GM23338 (cell line): Measurements from ENCODE around the gene PPIL1. TPM values are rescaled to one million over a fixed set of nuclear protein-coding genes. Genes with fewer than 3 reads are reported as not detected.

Source experiments
- ATAC-seq: fragments of 200-7000 bp; cut with Tn5 transposase; 3 replicates; pipeline ENCODE4 v1.9.1; 2020
- DNase-seq: peaks from one replicate; pipeline ENCODE4 v3.0.0-alpha.2; 2015; ENCODE audit warnings: low spot score
- H2AFZ ChIP-seq: fragments of 200-600 bp; sonication (generic); 2 replicates; pipeline ENCODE4 v1.8.0; 2016; ENCODE audit warnings: antibody characterized with exemption, mild to moderate bottlenecking, moderate library complexity
- H3F3A ChIP-seq: fragments of 200-600 bp; sonication (generic); replicated peaks from 2 replicates; pipeline ENCODE4 v1.8.0; 2017; ENCODE audit warnings: antibody characterized with exemption, mixed run types, low read depth
- H3K27ac ChIP-seq: fragments of 200-600 bp; sonication (generic); 2 replicates; pipeline ENCODE4 v1.6.1; 2016; ENCODE audit warnings: low read depth
- H3K27me3 ChIP-seq: fragments of 200-600 bp; sonication (generic); 2 replicates; pipeline ENCODE4 v1.8.0; 2016; ENCODE audit warnings: mild to moderate bottlenecking, mixed run types, moderate library complexity; ENCODE audit not compliant: insufficient read depth
- H3K36me3 ChIP-seq: fragments of 200-600 bp; sonication (generic); 2 replicates; pipeline ENCODE4 v1.8.0; 2016; ENCODE audit warnings: mild to moderate bottlenecking; ENCODE audit not compliant: insufficient read depth
- H3K4me1 ChIP-seq: fragments of 200-600 bp; sonication (generic); 2 replicates; pipeline ENCODE4 v1.8.0; 2016; ENCODE audit warnings: mild to moderate bottlenecking, moderate library complexity; ENCODE audit not compliant: insufficient read depth
- H3K4me2 ChIP-seq: fragments of 200-600 bp; sonication (generic); 2 replicates; pipeline ENCODE4 v1.7.1; 2017; ENCODE audit warnings: mixed run types
- H3K4me3 ChIP-seq: fragments of 200-600 bp; sonication (generic); 2 replicates; pipeline ENCODE4 v1.6.1; 2016; ENCODE audit warnings: mixed run types
- H3K79me2 ChIP-seq: fragments of 200-600 bp; sonication (generic); replicated peaks from 2 replicates; pipeline ENCODE4 v1.8.0; 2017; ENCODE audit warnings: mild to moderate bottlenecking; ENCODE audit not compliant: insufficient read depth
- H3K9me2 ChIP-seq: fragments of 200-600 bp; sonication (generic); 2 replicates; pipeline ENCODE4 v1.8.0; 2017; ENCODE audit not compliant: insufficient read depth
- H4K20me1 ChIP-seq: fragments of 200-600 bp; sonication (generic); replicated peaks from 2 replicates; pipeline ENCODE4 v1.8.0; 2017; ENCODE audit warnings: mild to moderate bottlenecking; ENCODE audit not compliant: insufficient read depth
- H3K27ac Mint-ChIP-seq: 2 replicates; pipeline ENCODE4 v1.8.0; 2020; ENCODE audit warnings: inconsistent platforms, mild to moderate bottlenecking, moderate library complexity, mixed read lengths
- H3K27me3 Mint-ChIP-seq: 3 replicates; pipeline ENCODE4 v1.8.0; 2022; ENCODE audit warnings: low read depth, mild to moderate bottlenecking, moderate library complexity, mixed read lengths, inconsistent platforms; ENCODE audit not compliant: insufficient read depth, poor library complexity
- H3K36me3 Mint-ChIP-seq: 3 replicates; pipeline ENCODE4 v1.8.0; 2021; ENCODE audit warnings: low read depth, mild to moderate bottlenecking, inconsistent platforms, moderate library complexity, mixed read lengths
- H3K4me1 Mint-ChIP-seq: 3 replicates; pipeline ENCODE4 v1.8.0; 2020; ENCODE audit warnings: mild to moderate bottlenecking, inconsistent platforms, mixed read lengths
- H3K4me3 Mint-ChIP-seq: 3 replicates; pipeline ENCODE4 v1.8.0; 2021; ENCODE audit warnings: moderate library complexity, mild to moderate bottlenecking, inconsistent platforms, mixed read lengths
- H3K9me3 Mint-ChIP-seq: 3 replicates; pipeline ENCODE4 v1.8.0; 2020; ENCODE audit warnings: moderate library complexity, mild to moderate bottlenecking, inconsistent platforms, mixed read lengths
- CREB1 ChIP-seq: fragments of 250-450 bp; sonication (Bioruptor Pico); IDR thresholded peaks from 2 replicates; pipeline ENCODE4 v1.5.0; 2020; ENCODE audit warnings: low read depth, mild to moderate bottlenecking, moderate library complexity
- EZH2phosphoT487 ChIP-seq: fragments of 200-600 bp; sonication (generic); IDR thresholded peaks from one replicate; pipeline ENCODE4 v1.8.1; 2018; ENCODE audit warnings: antibody characterized with exemption; ENCODE audit not compliant: unreplicated experiment
- JUNB ChIP-seq: IDR thresholded peaks from one replicate; pipeline ENCODE4 v1.6.1; 2016; ENCODE audit warnings: antibody characterized with exemption; ENCODE audit not compliant: unreplicated experiment
- POLR2AphosphoS5 ChIP-seq: IDR thresholded peaks from 2 replicates; pipeline ENCODE4 v1.6.1; 2016; ENCODE audit warnings: antibody characterized with exemption, low read depth
- ZNF114 ChIP-seq: fragments of 250-450 bp; sonication (Bioruptor Pico); IDR thresholded peaks from 2 replicates; pipeline ENCODE4 v1.5.0; 2020; ENCODE audit warnings: mild to moderate bottlenecking, moderate library complexity
- ZNF331 ChIP-seq: fragments of 250-450 bp; sonication (Bioruptor Pico); IDR thresholded peaks from 2 replicates; pipeline ENCODE4 v1.5.0; 2020; ENCODE audit warnings: low read depth, mild to moderate bottlenecking, moderate library complexity
- polyA plus RNA-seq: library from polyadenylated mRNA; unstranded; fragments of >200 nt; fragmentation: Nextera tagmentation; extraction: Ambion mirVana; gene quantifications from 2 replicates; pipeline ENCODE4 v1.2.1, GENCODE V29; 2016
- total RNA-seq: library from RNA; depleted of rRNA; stranded (reverse); fragments of >200 nt; shearing (Covaris generic); gene quantifications from 2 replicates; pipeline ENCODE4 v1.2.3, GENCODE V29; 2014
- TF ChIP-seq, protein P1 (sequence below): IDR thresholded peaks from 2 replicates; pipeline ENCODE4 v1.6.1; 2016; ENCODE audit warnings: antibody characterized with exemption
- TF ChIP-seq, protein P2 (sequence below), 2 experiments: fragments of 200-600 bp in 1 of 2; sonication (generic) in 1 of 2; conservative IDR thresholded peaks; 2 replicates each; pipeline versions ENCODE4 v1.5.1 to v1.6.1; 2016 to 2017; ENCODE audit warnings: antibody characterized with exemption in 2 of 2, low read depth in 2 of 2, mild to moderate bottlenecking in 2 of 2, moderate library complexity in 1 of 2

The PPIL1 gene
- total and polyA plus RNA-seq, 2 experiments from 2014 or later = 57.3 to 79.4 TPM

- Histone ChIP-seq H3F3A (peaks cover 22% of the 10 kb centered on the region), H3K9me2 (no peaks in the 10 kb centered on the region), H2AFZ (no peak overlapping the region), H3K4me1 (peaks cover 18% of the 10 kb centered on the region), H3K79me2 (peaks cover 4% of the 10 kb centered on the region; the same call in 1 of the 2 replicates), H3K36me3 (peaks cover 18% of the 10 kb centered on the region; the same call in 1 of the 2 replicates), H3K4me3 (no peak overlapping the region), H4K20me1 (peaks cover 10% of the 10 kb centered on the region), H3K27me3 (no peaks in the 10 kb centered on the region), H3K4me2 (no peak overlapping the region), H3K27ac (peak overlapping the region; percentile 67)
- DNase-seq (no peak), ATAC-seq (no peak)
- Mint-ChIP-seq H3K27ac (no peak overlapping the region), H3K9me3 (no peaks in the 10 kb centered on the region; the same call in 2 of the 3 replicates), H3K4me3 (no peak overlapping the region), H3K4me1 (peaks cover 32% of the 10 kb centered on the region), H3K36me3 (peaks cover 34% of the 10 kb centered on the region), H3K27me3 (peaks cover 11% of the 10 kb centered on the region)
- TF ChIP-seq POLR2AphosphoS5 = no peak
- TF ChIP-seq ZNF114 (CRISPR knock-in tag) = no peak
- TF ChIP-seq ZNF331 (CRISPR knock-in tag) = no peak
- no peak for TF ChIP-seq CREB1 (CRISPR knock-in tag)
- TF ChIP-seq, protein P1, sequence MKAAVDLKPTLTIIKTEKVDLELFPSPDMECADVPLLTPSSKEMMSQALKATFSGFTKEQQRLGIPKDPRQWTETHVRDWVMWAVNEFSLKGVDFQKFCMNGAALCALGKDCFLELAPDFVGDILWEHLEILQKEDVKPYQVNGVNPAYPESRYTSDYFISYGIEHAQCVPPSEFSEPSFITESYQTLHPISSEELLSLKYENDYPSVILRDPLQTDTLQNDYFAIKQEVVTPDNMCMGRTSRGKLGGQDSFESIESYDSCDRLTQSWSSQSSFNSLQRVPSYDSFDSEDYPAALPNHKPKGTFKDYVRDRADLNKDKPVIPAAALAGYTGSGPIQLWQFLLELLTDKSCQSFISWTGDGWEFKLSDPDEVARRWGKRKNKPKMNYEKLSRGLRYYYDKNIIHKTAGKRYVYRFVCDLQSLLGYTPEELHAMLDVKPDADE = no peak
Observed at GRCh38 chr6:36851626-36852025, 23.0 kb downstream of the PPIL1 start.

GRCh38 chr6:36851149-36851614, 23.4 kb downstream of the PPIL1 start:
- Histone ChIP-seq H3K27ac (peak overlapping the region; percentile 67), H2AFZ (no peak overlapping the region), H3K79me2 (no peaks in the 10 kb centered on the region; the same call in 1 of the 2 replicates), H4K20me1 (peaks cover 10% of the 10 kb centered on the region; the same call in 1 of the 2 replicates), H3F3A (peaks cover 22% of the 10 kb centered on the region), H3K36me3 (peaks cover 14% of the 10 kb centered on the region; the same call in 1 of the 2 replicates), H3K27me3 (no peaks in the 10 kb centered on the region), H3K4me1 (peaks cover 18% of the 10 kb centered on the region), H3K4me3 (no peak overlapping the region), H3K4me2 (no peak overlapping the region), H3K9me2 (no peaks in the 10 kb centered on the region)
- Mint-ChIP-seq H3K27ac (no peak overlapping the region), H3K4me3 (no peak overlapping the region), H3K36me3 (peaks cover 30% of the 10 kb centered on the region), H3K4me1 (peaks cover 32% of the 10 kb centered on the region), H3K27me3 (peaks cover 11% of the 10 kb centered on the region), H3K9me3 (no peaks in the 10 kb centered on the region; the same call in 2 of the 3 replicates)
- peak; percentile 86 for DNase-seq
- TF ChIP-seq, protein P2, sequence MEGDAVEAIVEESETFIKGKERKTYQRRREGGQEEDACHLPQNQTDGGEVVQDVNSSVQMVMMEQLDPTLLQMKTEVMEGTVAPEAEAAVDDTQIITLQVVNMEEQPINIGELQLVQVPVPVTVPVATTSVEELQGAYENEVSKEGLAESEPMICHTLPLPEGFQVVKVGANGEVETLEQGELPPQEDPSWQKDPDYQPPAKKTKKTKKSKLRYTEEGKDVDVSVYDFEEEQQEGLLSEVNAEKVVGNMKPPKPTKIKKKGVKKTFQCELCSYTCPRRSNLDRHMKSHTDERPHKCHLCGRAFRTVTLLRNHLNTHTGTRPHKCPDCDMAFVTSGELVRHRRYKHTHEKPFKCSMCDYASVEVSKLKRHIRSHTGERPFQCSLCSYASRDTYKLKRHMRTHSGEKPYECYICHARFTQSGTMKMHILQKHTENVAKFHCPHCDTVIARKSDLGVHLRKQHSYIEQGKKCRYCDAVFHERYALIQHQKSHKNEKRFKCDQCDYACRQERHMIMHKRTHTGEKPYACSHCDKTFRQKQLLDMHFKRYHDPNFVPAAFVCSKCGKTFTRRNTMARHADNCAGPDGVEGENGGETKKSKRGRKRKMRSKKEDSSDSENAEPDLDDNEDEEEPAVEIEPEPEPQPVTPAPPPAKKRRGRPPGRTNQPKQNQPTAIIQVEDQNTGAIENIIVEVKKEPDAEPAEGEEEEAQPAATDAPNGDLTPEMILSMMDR (conservative IDR thresholded peaks at IDR 0.05; ENCODE audit: low read depth in 2 of 2) = peak; percentile 84 to 91
- TF ChIP-seq JUNB (no peak), EZH2phosphoT487 (no peak)
- ATAC-seq = peak; percentile 24; the same call in 2 of the 3 replicates
